Liver (tissue), 3 donors: ENCODE data around the gene KMT2B.

Experiments
- ATF3 ChIP-seq: IDR thresholded peaks from 2 replicates; pipeline ENCODE4 v1.6.1; 2016; ENCODE audit warnings: antibody characterized with exemption
- CTCF ChIP-seq: fragments of 150-350 bp; IDR thresholded peaks from 2 replicates; pipeline ENCODE4 v1.5.1; 2017; ENCODE audit warnings: improper control_type of control experiment, low read depth, low read length; ENCODE audit not compliant: missing input control
- EGR1 ChIP-seq, 2 donors: IDR thresholded peaks; 2 replicates each; pipeline ENCODE4 v1.6.1; 2016 to 2018; ENCODE audit warnings: antibody characterized with exemption in 2 of 2, low read depth in 2 of 2
- FOXA1 ChIP-seq: IDR thresholded peaks from 2 replicates; pipeline ENCODE4 v1.6.1; 2016; ENCODE audit warnings: antibody characterized with exemption
- GABPA ChIP-seq, 2 donors: IDR thresholded peaks in 1 of 2; conservative IDR thresholded peaks in 1 of 2; 2 replicates each; pipeline ENCODE4 v1.6.1; 2016; ENCODE audit warnings: antibody characterized with exemption in 2 of 2, mild to moderate bottlenecking in 1 of 2, moderate library complexity in 1 of 2
- JUND ChIP-seq, 2 donors: IDR thresholded peaks; 2 replicates each; pipeline ENCODE4 v1.6.1; 2016; ENCODE audit warnings: antibody characterized with exemption in 2 of 2
- MAX ChIP-seq: IDR thresholded peaks from 2 replicates; pipeline ENCODE4 v1.6.1; 2016; ENCODE audit warnings: antibody characterized with exemption
- NR2F2 ChIP-seq: IDR thresholded peaks from 2 replicates; pipeline ENCODE4 v1.6.1; 2016; ENCODE audit warnings: antibody characterized with exemption
- RAD21 ChIP-seq, 2 donors: IDR thresholded peaks; 2 replicates each; pipeline ENCODE4 v1.6.1; 2016; ENCODE audit warnings: antibody characterized with exemption in 2 of 2, mild to moderate bottlenecking in 2 of 2
- REST ChIP-seq: IDR thresholded peaks from 2 replicates; pipeline ENCODE4 v1.6.1; 2016; ENCODE audit warnings: antibody characterized with exemption, mild to moderate bottlenecking
- SP1 ChIP-seq: IDR thresholded peaks from 2 replicates; pipeline ENCODE4 v1.6.1; 2018; ENCODE audit warnings: antibody characterized with exemption, mild to moderate bottlenecking
- TAF1 ChIP-seq: conservative IDR thresholded peaks from 2 replicates; pipeline ENCODE4 v1.6.1; 2016; ENCODE audit warnings: antibody characterized with exemption, mild to moderate bottlenecking
- YY1 ChIP-seq: IDR thresholded peaks from 2 replicates; pipeline ENCODE4 v1.6.1; 2016; ENCODE audit warnings: antibody characterized with exemption, mild to moderate bottlenecking
- ZBTB33 ChIP-seq: IDR thresholded peaks from 2 replicates; pipeline ENCODE4 v1.6.1; 2016; ENCODE audit warnings: antibody characterized with exemption
- donor health status: healthy.
- donor health status: healthy.

- TF ChIP-seq GABPA (IDR thresholded peaks at IDR 0.05 in 1 of 2, conservative IDR thresholded peaks at IDR 0.05 in 1 of 2) (no peak), CTCF (no peak), MAX (no peak), ATF3 (no peak), RAD21 (IDR thresholded peaks at IDR 0.05) (no peak), REST (no peak), YY1 (no peak), SP1 (no peak), TAF1 (no peak), FOXA1 (no peak), ZBTB33 (no peak), NR2F2 (no peak), JUND (IDR thresholded peaks at IDR 0.05) (no peak), EGR1 (IDR thresholded peaks at IDR 0.05; ENCODE audit: low read depth in 2 of 2) (no peak)
Measured at GRCh38 chr19:35695895-35696422, 21.8 kb upstream of the KMT2B start.
